Bronchial epithelial cell (primary cell): ENCODE measurements around the gene CYP4V2. TPM values are rescaled to one million over a fixed set of nuclear protein-coding genes. Genes with fewer than 3 reads are reported as not detected.
"Not testable (repeated sequence)": the region's sequence is repeated elsewhere in the genome, so short reads cannot be mapped to it uniquely, and the experiment has no call there.

Experiments used
- DNase-seq: peaks from one replicate; pipeline ENCODE4 v3.0.0-alpha.2; 2010; ENCODE audit warnings: low read depth
- FAIRE-seq: peaks from 2 replicates; lab custom pipeline; 2011; peaks lifted over from hg19 to GRCh38; lab: Jason Lieb, UNC
- H3K27me3 ChIP-seq: 2 replicates; pipeline ENCODE4 v1.5.1; 2011; ENCODE audit warnings: low read length; ENCODE audit not compliant: control insufficient read depth, insufficient read depth
- H3K36me3 ChIP-seq: 2 replicates; pipeline ENCODE4 v1.5.1; 2011; ENCODE audit warnings: low read length; ENCODE audit not compliant: control insufficient read depth, insufficient read depth
- H3K4me3 ChIP-seq: 2 replicates; pipeline ENCODE4 v1.5.1; 2011; ENCODE audit warnings: mild to moderate bottlenecking, low read depth, low read length, control low read depth
- CTCF ChIP-seq: IDR thresholded peaks from 2 replicates; pipeline ENCODE4 v1.5.1; 2011; ENCODE audit warnings: mild to moderate bottlenecking, moderate library complexity, low read length, control low read depth, inconsistent platforms; ENCODE audit not compliant: insufficient read depth, severe bottlenecking
- total RNA-seq: library from RNA; depleted of rRNA; stranded (reverse); fragments of >200 nt; gene quantifications from 2 replicates; pipeline ENCODE4 v1.2.1, GENCODE V29; 2014

The CYP4V2 gene
- total RNA-seq, 1 donor from 2014 or later, result 7.4 TPM

DNA sequence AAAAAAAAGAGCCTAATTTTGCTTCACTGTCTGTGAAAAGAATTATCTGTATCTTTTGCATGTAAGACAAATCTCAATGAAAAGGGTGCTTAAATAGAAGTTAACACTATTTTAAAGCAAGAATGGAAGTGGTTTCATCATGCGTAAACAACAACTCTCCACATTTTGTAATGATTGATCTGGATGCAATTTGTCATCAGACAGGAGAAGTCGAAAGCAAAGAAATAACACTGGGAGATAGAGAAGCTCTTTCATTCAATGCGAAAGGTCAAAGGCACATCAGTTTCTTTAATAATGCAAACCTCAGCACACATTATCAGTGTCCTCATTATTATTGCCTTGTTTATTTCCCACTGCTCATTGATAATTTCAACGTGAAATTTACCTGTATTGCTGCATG lies 44.8 kb downstream of the CYP4V2 start:
- DNase-seq (no peak), FAIRE-seq (no peak)
- Histone ChIP-seq H3K36me3 (no peaks in the 10 kb centered on the region), H3K27me3 (no peaks in the 10 kb centered on the region), H3K4me3 (no peak overlapping the region)
- no peak for TF ChIP-seq CTCF

DNA sequence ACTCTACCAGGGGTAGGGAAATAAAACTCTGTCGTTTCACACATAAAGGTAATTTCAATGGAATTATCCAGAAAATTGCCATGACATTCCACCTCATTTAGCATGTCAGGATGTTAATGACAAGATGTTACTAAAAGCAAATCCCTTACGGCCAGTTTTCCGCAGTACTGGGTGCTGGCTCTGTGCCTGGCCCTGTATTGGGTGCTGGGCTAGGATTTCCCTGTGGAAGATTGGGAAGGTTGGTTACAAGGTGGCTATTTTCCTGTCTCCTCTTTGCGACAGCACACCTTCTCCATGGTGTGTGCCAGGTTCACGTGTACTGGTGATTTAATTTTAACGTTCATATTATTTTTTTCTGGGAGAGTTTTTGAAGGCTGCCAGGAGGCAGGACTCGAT lies 49.1 kb downstream of the CYP4V2 start:
- Histone ChIP-seq H3K27me3 (no peaks in the 10 kb centered on the region), H3K36me3 (no peaks in the 10 kb centered on the region), H3K4me3 (no peak overlapping the region)
- no peak for DNase-seq
- TF ChIP-seq CTCF, result no peak
- no peak for FAIRE-seq

GRCh38 chr4:186240848-186241491 lies 49.6 kb downstream of the CYP4V2 start:
- TF ChIP-seq CTCF, result no peak
- no peak overlapping the region for H3K4me3 ChIP-seq
- no peaks in the 10 kb centered on the region for H3K27me3 ChIP-seq
- no peaks in the 10 kb centered on the region for H3K36me3 ChIP-seq
- no peak for DNase-seq
- FAIRE-seq, result no peak

GRCh38 chr4:186241616-186242015 lies 50.2 kb downstream of the CYP4V2 start:
- no peak for FAIRE-seq
- Histone ChIP-seq H3K27me3 (no peaks in the 10 kb centered on the region), H3K4me3 (no peak overlapping the region), H3K36me3 (no peaks in the 10 kb centered on the region)
- no peak for TF ChIP-seq CTCF
- DNase-seq, result no peak

- FAIRE-seq, H3K4me3 ChIP-seq, DNase-seq: not testable (repeated sequence)
Observed at GRCh38 chr4:186242031-186242430, 50.7 kb downstream of the CYP4V2 start.

DNA sequence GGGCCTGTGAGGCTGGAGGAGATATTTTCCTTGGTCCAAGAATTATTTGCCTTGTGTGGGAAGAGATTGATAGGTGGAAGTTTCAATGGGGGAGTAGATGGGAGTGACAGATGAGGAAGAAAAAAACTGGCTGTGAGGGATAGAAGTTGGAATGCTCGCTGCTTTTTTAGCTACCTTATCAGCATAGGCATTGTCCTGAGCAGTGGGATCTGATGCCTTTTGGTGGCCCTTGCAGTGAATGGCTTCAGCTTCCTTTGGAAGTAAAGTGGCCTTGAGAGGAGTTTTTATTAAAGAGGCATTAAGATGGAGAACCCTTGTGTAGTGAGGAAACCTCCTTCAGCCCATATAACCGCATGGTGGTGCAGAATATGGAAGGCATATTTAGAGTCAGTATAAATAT lies 52.0 kb downstream of the CYP4V2 start:
- Histone ChIP-seq H3K4me3 (no peak overlapping the region), H3K36me3 (no peaks in the 10 kb centered on the region), H3K27me3 (no peaks in the 10 kb centered on the region)
- FAIRE-seq, result no peak
- DNase-seq, result no peak
- TF ChIP-seq CTCF, result no peak

More at GRCh38 chr4:186242031-186242430, 50.7 kb downstream of the CYP4V2 start:
- not testable (repeated sequence) for H3K36me3 ChIP-seq, H3K27me3 ChIP-seq
